H9 (cell line): ENCODE measurements around the gene TMEM201. TPM values are rescaled to one million over a fixed set of nuclear protein-coding genes. Genes with fewer than 3 reads are reported as not detected.

ENCODE experiments used
- DNase-seq: peaks from one replicate; pipeline ENCODE4 v3.0.0-alpha.2; 2017
- H2AFZ ChIP-seq: one replicate; pipeline ENCODE4 v1.6.1; 2013; ENCODE audit warnings: mild to moderate bottlenecking, low read length, control low read depth, moderate library complexity
- H2AK5ac ChIP-seq: 2 replicates; pipeline ENCODE4 v1.6.1; 2013; ENCODE audit warnings: low read length, control low read depth, mixed read lengths; ENCODE audit not compliant: insufficient read length
- H2BK120ac ChIP-seq: one replicate; pipeline ENCODE4 v1.6.1; 2013; ENCODE audit warnings: low read depth, mild to moderate bottlenecking, low read length, control low read depth, inconsistent platforms; ENCODE audit not compliant: poor library complexity, severe bottlenecking
- H2BK12ac ChIP-seq: 2 replicates; pipeline ENCODE4 v1.6.1; 2013; ENCODE audit warnings: low read length, control low read depth, mixed read lengths, low read depth; ENCODE audit not compliant: insufficient read length
- H2BK15ac ChIP-seq: 2 replicates; pipeline ENCODE4 v1.6.1; 2013; ENCODE audit warnings: low read depth, low read length, control low read depth
- H2BK20ac ChIP-seq: one replicate; pipeline ENCODE4 v1.6.1; 2013; ENCODE audit warnings: low read depth, mild to moderate bottlenecking, low read length, control low read depth, inconsistent platforms; ENCODE audit not compliant: poor library complexity, severe bottlenecking
- H2BK5ac ChIP-seq: 2 replicates; pipeline ENCODE4 v1.6.1; 2013; ENCODE audit warnings: low read length, control low read depth, mixed read lengths; ENCODE audit not compliant: insufficient read length
- H3K14ac ChIP-seq: 2 replicates; pipeline ENCODE4 v1.6.1; 2013; ENCODE audit warnings: low read length, control low read depth; ENCODE audit not compliant: insufficient read depth
- H3K18ac ChIP-seq: 2 replicates; pipeline ENCODE4 v1.6.1; 2013; ENCODE audit warnings: low read depth, mild to moderate bottlenecking, mixed read lengths, low read length, control low read depth; ENCODE audit not compliant: insufficient read length
- H3K23ac ChIP-seq: 2 replicates; pipeline ENCODE4 v1.6.1; 2013; ENCODE audit warnings: low read length, control low read depth, mixed read lengths, low read depth; ENCODE audit not compliant: insufficient read length
- H3K23me2 ChIP-seq: 2 replicates; pipeline ENCODE4 v1.6.1; 2013; ENCODE audit warnings: low read depth, mild to moderate bottlenecking, mixed read lengths, low read length, control low read depth; ENCODE audit not compliant: insufficient read length, poor library complexity, severe bottlenecking
- H3K27ac ChIP-seq: 2 replicates; pipeline ENCODE4 v1.5.1; 2013; ENCODE audit warnings: low read length, control low read depth, mixed read lengths, low read depth; ENCODE audit not compliant: insufficient read length
- H3K27me3 ChIP-seq: 2 replicates; pipeline ENCODE4 v1.6.1; 2013; ENCODE audit warnings: low read length, control low read depth, inconsistent platforms; ENCODE audit not compliant: insufficient read depth
- H3K4ac ChIP-seq: 2 replicates; pipeline ENCODE4 v1.6.1; 2013; ENCODE audit warnings: low read depth, mild to moderate bottlenecking, control low read depth, inconsistent platforms, low read length, moderate library complexity
- H3K4me1 ChIP-seq: 2 replicates; pipeline ENCODE4 v1.6.1; 2013; ENCODE audit warnings: low read length, control low read depth, inconsistent platforms; ENCODE audit not compliant: insufficient read depth
- H3K4me2 ChIP-seq: 2 replicates; pipeline ENCODE4 v1.6.1; 2013; ENCODE audit warnings: low read length, control low read depth, mixed read lengths; ENCODE audit not compliant: insufficient read length, insufficient read depth
- H3K56ac ChIP-seq: 2 replicates; pipeline ENCODE4 v1.6.1; 2013; ENCODE audit warnings: low read depth, mild to moderate bottlenecking, mixed read lengths, low read length, control low read depth; ENCODE audit not compliant: insufficient read length
- H3K79me1 ChIP-seq: 2 replicates; pipeline ENCODE4 v1.6.1; 2013; ENCODE audit warnings: low read depth, mild to moderate bottlenecking, moderate library complexity, low read length, control low read depth, inconsistent platforms; ENCODE audit not compliant: insufficient read depth, poor library complexity, severe bottlenecking
- H3K79me2 ChIP-seq: 2 replicates; pipeline ENCODE4 v1.6.1; 2013; ENCODE audit warnings: low read length, control low read depth, inconsistent platforms; ENCODE audit not compliant: insufficient read depth
- H3K9ac ChIP-seq: 2 replicates; pipeline ENCODE4 v1.6.1; 2013; ENCODE audit warnings: low read length, control low read depth, mixed read lengths; ENCODE audit not compliant: insufficient read length; ENCODE audit errors: extremely low read depth
- H3K9me3 ChIP-seq: one replicate; pipeline ENCODE4 v1.6.1; 2013; ENCODE audit warnings: low read depth, low read length, inconsistent platforms; ENCODE audit not compliant: control insufficient read depth
- H3T11ph ChIP-seq: one replicate; pipeline ENCODE4 v1.6.1; 2013; ENCODE audit warnings: mild to moderate bottlenecking, low read length, control low read depth, inconsistent platforms
- H4K20me1 ChIP-seq: one replicate; pipeline ENCODE4 v1.6.1; 2013; ENCODE audit not compliant: control insufficient read depth, insufficient read length, insufficient read depth
- H4K5ac ChIP-seq: 2 replicates; pipeline ENCODE4 v1.6.1; 2013; ENCODE audit warnings: low read depth, mild to moderate bottlenecking, mixed read lengths, low read length, control low read depth; ENCODE audit not compliant: insufficient read length
- H4K8ac ChIP-seq: replicated peaks from 2 replicates; pipeline ENCODE4 v1.6.1; 2013; ENCODE audit warnings: low read length, control low read depth, mixed read lengths, low read depth; ENCODE audit not compliant: insufficient read length
- H4K91ac ChIP-seq: 2 replicates; pipeline ENCODE4 v1.6.1; 2013; ENCODE audit warnings: low read depth, mild to moderate bottlenecking, moderate library complexity, mixed read lengths, low read length, control low read depth; ENCODE audit not compliant: insufficient read length
- H3K27ac Mint-ChIP-seq, 3 experiments: 2 replicates in 2 of 3; 3 replicates in 1 of 3; pipeline ENCODE4 v1.8.0; 2020 to 2021; ENCODE audit warnings: mixed read lengths in 3 of 3, mild to moderate bottlenecking in 1 of 3, moderate library complexity in 1 of 3
- H3K27me3 Mint-ChIP-seq: 2 replicates; pipeline ENCODE4 v1.8.0; 2021; ENCODE audit warnings: low read depth, mild to moderate bottlenecking, moderate library complexity, mixed read lengths
- H3K36me3 Mint-ChIP-seq, 3 experiments: 2 replicates in 2 of 3; 3 replicates in 1 of 3; pipeline ENCODE4 v1.8.0; 2020 to 2021; ENCODE audit warnings: low read depth in 3 of 3, mixed read lengths in 3 of 3; ENCODE audit not compliant: insufficient read depth in 1 of 3
- H3K4me1 Mint-ChIP-seq, 2 experiments: 2 replicates each; pipeline ENCODE4 v1.8.0; 2020; ENCODE audit warnings: mixed read lengths in 2 of 2
- H3K4me3 Mint-ChIP-seq, 2 experiments: 2 replicates in 1 of 2; 3 replicates in 1 of 2; pipeline ENCODE4 v1.8.0; 2020 to 2021; ENCODE audit warnings: mild to moderate bottlenecking in 2 of 2, mixed read lengths in 2 of 2, moderate library complexity in 1 of 2
- H3K9me3 Mint-ChIP-seq, 2 experiments: 2 replicates in 1 of 2; 3 replicates in 1 of 2; pipeline ENCODE4 v1.8.0; 2020; ENCODE audit warnings: mild to moderate bottlenecking in 2 of 2, mixed read lengths in 2 of 2, moderate library complexity in 1 of 2
- WGBS: extraction: QIAGEN DNeasy Blood & Tissue Kit; methylation state at CpG from one replicate; pipeline ENCODE4 v1.1.7; 2013; ENCODE audit warnings: missing lambda C conversion rate, low lambda C conversion rate, mixed read lengths; ENCODE audit not compliant: insufficient read length; ENCODE audit errors: extremely low coverage; 5-methylcytosine and 5-hydroxymethylcytosine counted together
- total RNA-seq: library from RNA; stranded (reverse); gene quantifications from 2 replicates; pipeline ENCODE4 v1.2.1, GENCODE V29; 2021
- TF ChIP-seq, protein P1 (sequence below): fragments of 200-600 bp; sonication (generic); conservative IDR thresholded peaks from 3 replicates; pipeline ENCODE4 v1.8.0; 2021; ENCODE audit warnings: antibody characterized with exemption, mild to moderate bottlenecking

TMEM201 gene
- total RNA-seq, 1 experiment from 2014 or later = 31.0 TPM

DNA sequence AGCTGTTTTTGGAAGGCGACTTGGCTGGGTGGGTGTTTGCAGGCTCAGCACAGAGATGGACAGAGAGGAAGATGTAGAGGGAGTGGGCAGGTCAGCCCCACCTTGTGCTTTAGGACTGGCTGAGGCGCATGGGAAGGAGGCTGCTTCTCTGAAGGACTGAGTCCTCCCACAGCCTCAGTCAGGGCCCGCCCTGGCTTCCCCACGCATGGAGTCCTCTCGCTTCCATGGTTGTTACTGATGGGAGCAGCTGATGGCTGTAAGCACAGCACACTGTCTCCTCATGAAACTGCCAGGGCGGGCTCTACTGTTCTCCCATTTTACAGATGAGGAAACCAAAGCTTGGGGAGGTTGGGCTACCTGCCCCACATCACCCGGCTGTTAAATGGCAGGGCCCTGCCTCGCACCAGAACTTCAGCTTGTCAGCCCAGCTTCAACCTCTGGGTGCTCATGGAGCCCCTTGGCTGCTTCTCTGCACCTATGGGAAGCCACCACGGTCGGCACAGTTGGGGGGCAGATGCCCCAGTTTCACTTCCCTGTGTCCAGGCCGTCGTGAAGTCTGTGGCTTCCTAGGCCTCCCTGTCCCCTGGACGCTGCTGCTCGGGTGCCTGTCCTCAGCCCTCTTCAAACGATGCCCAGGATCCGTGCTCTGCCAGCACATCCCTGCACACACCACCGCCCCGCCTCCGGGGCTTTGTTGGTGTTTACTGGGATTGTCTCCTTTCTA is 2.4 kb downstream of the TMEM201 start:
- H3K4me1 ChIP-seq = peaks cover 5% of the 10 kb centered on the region; the same call in 1 of the 2 replicates
- no CpG with 5 or more reads among the region's 19 CpGs for WGBS
- DNase-seq = no peak

More for the DNA sequence above, 2.4 kb downstream of the TMEM201 start:
- no peak overlapping the region for H2BK120ac ChIP-seq
- H2BK5ac ChIP-seq = no peak overlapping the region
- H3K23ac ChIP-seq = no peak overlapping the region
- H3K27me3 Mint-ChIP-seq = peaks cover 7% of the 10 kb centered on the region
- no peak overlapping the region for H4K8ac ChIP-seq
- peaks cover 0 to 2% of the 10 kb centered on the region in 2 experiments; a peak in 2 of 5 replicates for H3K9me3 Mint-ChIP-seq
- no peaks in the 10 kb centered on the region for H3K9me3 ChIP-seq
- no peak overlapping the region for H2BK12ac ChIP-seq
- H3K18ac ChIP-seq = no peak overlapping the region
- peaks cover 14% of the 10 kb centered on the region; the same call in 1 of the 2 replicates for H3K79me2 ChIP-seq
- peaks cover 12% of the 10 kb centered on the region for H3K79me1 ChIP-seq
- no peak overlapping the region for H4K5ac ChIP-seq
- H3K36me3 Mint-ChIP-seq = peaks cover 3 to 5% (median 4%) of the 10 kb centered on the region in 3 experiments; a peak in 4 of 7 replicates
- H4K20me1 ChIP-seq = no peaks in the 10 kb centered on the region
- H3K27me3 ChIP-seq = no peaks in the 10 kb centered on the region
- H3K4ac ChIP-seq = no peak overlapping the region
- H2AK5ac ChIP-seq = no peak overlapping the region
- H3K27ac Mint-ChIP-seq = peak overlapping the region in 1 of 3 experiments; percentile 23; a peak in 1 of 7 replicates
- no peak overlapping the region for H3K9ac ChIP-seq
- H3K56ac ChIP-seq = no peak overlapping the region
- H2BK15ac ChIP-seq = no peak overlapping the region
- no peak overlapping the region for H2BK20ac ChIP-seq
- H3T11ph ChIP-seq = no peak overlapping the region
- H3K27ac ChIP-seq = no peak overlapping the region
- H3K4me2 ChIP-seq = no peak overlapping the region
- H3K23me2 ChIP-seq = peaks cover 9% of the 10 kb centered on the region
- peaks cover 32 to 42% of the 10 kb centered on the region in 2 experiments for H3K4me1 Mint-ChIP-seq
- H3K4me3 Mint-ChIP-seq = peak overlapping the region in 1 of 2 experiments; percentile 4; a peak in 2 of 5 replicates
- no peak overlapping the region for H3K14ac ChIP-seq
- no peak overlapping the region for H4K91ac ChIP-seq
- TF ChIP-seq, protein P1, sequence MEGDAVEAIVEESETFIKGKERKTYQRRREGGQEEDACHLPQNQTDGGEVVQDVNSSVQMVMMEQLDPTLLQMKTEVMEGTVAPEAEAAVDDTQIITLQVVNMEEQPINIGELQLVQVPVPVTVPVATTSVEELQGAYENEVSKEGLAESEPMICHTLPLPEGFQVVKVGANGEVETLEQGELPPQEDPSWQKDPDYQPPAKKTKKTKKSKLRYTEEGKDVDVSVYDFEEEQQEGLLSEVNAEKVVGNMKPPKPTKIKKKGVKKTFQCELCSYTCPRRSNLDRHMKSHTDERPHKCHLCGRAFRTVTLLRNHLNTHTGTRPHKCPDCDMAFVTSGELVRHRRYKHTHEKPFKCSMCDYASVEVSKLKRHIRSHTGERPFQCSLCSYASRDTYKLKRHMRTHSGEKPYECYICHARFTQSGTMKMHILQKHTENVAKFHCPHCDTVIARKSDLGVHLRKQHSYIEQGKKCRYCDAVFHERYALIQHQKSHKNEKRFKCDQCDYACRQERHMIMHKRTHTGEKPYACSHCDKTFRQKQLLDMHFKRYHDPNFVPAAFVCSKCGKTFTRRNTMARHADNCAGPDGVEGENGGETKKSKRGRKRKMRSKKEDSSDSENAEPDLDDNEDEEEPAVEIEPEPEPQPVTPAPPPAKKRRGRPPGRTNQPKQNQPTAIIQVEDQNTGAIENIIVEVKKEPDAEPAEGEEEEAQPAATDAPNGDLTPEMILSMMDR = no peak
- H2AFZ ChIP-seq = no peak overlapping the region
